HL-60 (cell line): ENCODE measurements around the gene FCER1A.

Experiments
- CTCF ChIP-seq: IDR thresholded peaks from one replicate; pipeline ENCODE4 v1.5.1; 2011; ENCODE audit warnings: low read length, control low read depth, inconsistent platforms; ENCODE audit not compliant: insufficient read depth
- REST ChIP-seq: IDR thresholded peaks from 2 replicates; pipeline ENCODE4 v1.6.1; 2012; ENCODE audit warnings: low read depth; ENCODE audit not compliant: insufficient replicate concordance

- no peak for TF ChIP-seq CTCF
- TF ChIP-seq REST = no peak
Measured at GRCh38 chr1:159291424-159291823, 10.7 kb upstream of the FCER1A start.
